ENCODE results near the gene CDKN2B.
"Not testable (repeated sequence)": the region's sequence is repeated elsewhere in the genome, so short reads cannot be mapped to it uniquely, and the experiment has no call there.

Gene CDKN2B

GRCh38 chr9:21968331-21969010 is 40.6 kb downstream of the CDKN2B start:
- no peak for DNase-seq

- DNase-seq: no peak
Observed at GRCh38 chr9:21967702-21968101, 41.4 kb downstream of the CDKN2B start.

- DNase-seq: no peak
Observed at GRCh38 chr9:21967169-21967568, 41.9 kb downstream of the CDKN2B start.

GRCh38 chr9:21966140-21966851 is 42.8 kb downstream of the CDKN2B start:
- no peak for DNase-seq

GRCh38 chr9:21965401-21965951 is 43.6 kb downstream of the CDKN2B start:
- DNase-seq: no peak

- no peak for DNase-seq
Observed at GRCh38 chr9:21964925-21965385, 44.1 kb downstream of the CDKN2B start.

GRCh38 chr9:21961569-21961968 is 47.5 kb downstream of the CDKN2B start:
- no peak for DNase-seq

- not testable (repeated sequence) for DNase-seq
Observed at GRCh38 chr9:21959268-21959667, 49.8 kb downstream of the CDKN2B start.

- no peak for DNase-seq
Observed at GRCh38 chr9:21958833-21959232, 50.3 kb downstream of the CDKN2B start.

Data from DMS 273 treated with DMSO at 0.1 percent for 48 hours (cell line).